SK-N-SH treated with all-trans-retinoic acid at 6 μM for 48 hours (cell line): ENCODE results near the gene CCDC88A.

Experiments used
- ATAC-seq: fragments of 200-7000 bp; cut with Tn5 transposase; 3 replicates; pipeline ENCODE4 v1.9.1; 2020; ENCODE audit warnings: mild to moderate bottlenecking, moderate library complexity
- ARNTL ChIP-seq: fragments of 450-650 bp; formaldehyde crosslinking; IDR thresholded peaks from 2 replicates; pipeline ENCODE4 v1.5.0; 2020; ENCODE audit warnings: low read depth, mild to moderate bottlenecking, moderate library complexity, borderline replicate concordance
- BACH2 ChIP-seq: fragments of 250-450 bp; sonication (Bioruptor Pico); IDR thresholded peaks from 2 replicates; pipeline ENCODE4 v1.9.0; 2021; ENCODE audit warnings: mild to moderate bottlenecking, borderline replicate concordance
- CSDC2 ChIP-seq: fragments of 250-450 bp; sonication (Bioruptor Pico); IDR thresholded peaks from 2 replicates; pipeline ENCODE4 v1.5.0; 2020; ENCODE audit warnings: mild to moderate bottlenecking, moderate library complexity
- ESRRG ChIP-seq: fragments of 250-450 bp; sonication (Bioruptor Pico); IDR thresholded peaks from 2 replicates; pipeline ENCODE4 v1.6.1; 2021; ENCODE audit warnings: mild to moderate bottlenecking
- GLIS3 ChIP-seq: fragments of 250-450 bp; sonication (Bioruptor Pico); IDR thresholded peaks from 2 replicates; pipeline ENCODE4 v1.5.0; 2020; ENCODE audit warnings: mild to moderate bottlenecking, moderate library complexity
- ISL1 ChIP-seq: fragments of 250-450 bp; sonication (Bioruptor Pico); IDR thresholded peaks from 2 replicates; pipeline ENCODE4 v2.1.2; 2022; ENCODE audit warnings: mild to moderate bottlenecking, moderate library complexity
- OSR1 ChIP-seq: fragments of 250-450 bp; sonication (Bioruptor Pico); IDR thresholded peaks from 2 replicates; pipeline ENCODE4 v1.8.0; 2022; ENCODE audit warnings: moderate library complexity, mild to moderate bottlenecking, inconsistent platforms
- PATZ1 ChIP-seq: fragments of 250-450 bp; sonication (Bioruptor Pico); IDR thresholded peaks from 2 replicates; pipeline ENCODE4 v1.8.0; 2020; ENCODE audit warnings: mild to moderate bottlenecking, moderate library complexity, borderline replicate concordance
- POU6F1 ChIP-seq: fragments of 250-450 bp; sonication (Bioruptor Pico); IDR thresholded peaks from 2 replicates; pipeline ENCODE4 v1.8.0; 2021; ENCODE audit warnings: low read depth, mild to moderate bottlenecking, moderate library complexity, borderline replicate concordance
- PPARA ChIP-seq: fragments of 250-450 bp; sonication (Bioruptor Pico); IDR thresholded peaks from 2 replicates; pipeline ENCODE4 v1.5.0; 2020; ENCODE audit warnings: mild to moderate bottlenecking, borderline replicate concordance
- RARB ChIP-seq: fragments of 250-450 bp; sonication (Bioruptor Pico); IDR thresholded peaks from 2 replicates; pipeline ENCODE4 v1.8.0; 2021; ENCODE audit warnings: mild to moderate bottlenecking, moderate library complexity
- SNAI2 ChIP-seq: fragments of 250-450 bp; sonication (Bioruptor Pico); IDR thresholded peaks from 2 replicates; pipeline ENCODE4 v1.5.0; 2020; ENCODE audit warnings: mild to moderate bottlenecking, moderate library complexity
- TCF4 ChIP-seq: fragments of 250-450 bp; sonication (Bioruptor Pico); IDR thresholded peaks from 2 replicates; pipeline ENCODE4 v1.8.0; 2021; ENCODE audit warnings: mild to moderate bottlenecking, moderate library complexity, borderline replicate concordance
- TOX ChIP-seq: fragments of 250-450 bp; sonication (Bioruptor Pico); IDR thresholded peaks from 2 replicates; pipeline ENCODE4 v1.8.0; 2021; ENCODE audit warnings: mild to moderate bottlenecking, moderate library complexity, borderline replicate concordance
- ZC3H10 ChIP-seq: fragments of 250-450 bp; sonication (Bioruptor Pico); IDR thresholded peaks from 2 replicates; pipeline ENCODE4 v1.5.1; 2021; ENCODE audit warnings: mild to moderate bottlenecking, moderate library complexity
- ZFP3 ChIP-seq: fragments of 250-450 bp; sonication (Bioruptor Pico); IDR thresholded peaks from 2 replicates; pipeline ENCODE4 v1.5.0; 2020; ENCODE audit warnings: mild to moderate bottlenecking, moderate library complexity
- ZFP30 ChIP-seq: fragments of 450-650 bp; formaldehyde crosslinking; IDR thresholded peaks from 2 replicates; pipeline ENCODE4 v1.5.0; 2022; ENCODE audit warnings: mild to moderate bottlenecking, moderate library complexity
- ZNF565 ChIP-seq: fragments of 450-650 bp; formaldehyde crosslinking; conservative IDR thresholded peaks from 2 replicates; pipeline ENCODE4 v1.5.0; 2020; ENCODE audit warnings: low read depth, mild to moderate bottlenecking, moderate library complexity
- ZNF70 ChIP-seq: fragments of 450-650 bp; formaldehyde crosslinking; IDR thresholded peaks from 2 replicates; pipeline ENCODE4 v1.5.0; 2020; ENCODE audit warnings: mild to moderate bottlenecking, moderate library complexity
- ZNF8 ChIP-seq: fragments of 450-650 bp; formaldehyde crosslinking; IDR thresholded peaks from 2 replicates; pipeline ENCODE4 v1.5.0; 2020; ENCODE audit warnings: mild to moderate bottlenecking, moderate library complexity
- TF ChIP-seq, protein P1 (sequence below): fragments of 250-450 bp; sonication (Bioruptor Pico); IDR thresholded peaks from 2 replicates; pipeline ENCODE4 v1.5.1; 2020; ENCODE audit warnings: low read depth, mild to moderate bottlenecking, moderate library complexity
- TF ChIP-seq, protein P2 (sequence below): fragments of 250-450 bp; sonication (Bioruptor Pico); IDR thresholded peaks from 2 replicates; pipeline ENCODE4 v1.5.1; 2021; ENCODE audit warnings: mild to moderate bottlenecking, moderate library complexity
- TF ChIP-seq, protein P3 (sequence below): fragments of 250-450 bp; sonication (Bioruptor Pico); IDR thresholded peaks from 2 replicates; pipeline ENCODE4 v1.5.0; 2020; ENCODE audit warnings: mild to moderate bottlenecking, moderate library complexity

The CCDC88A gene

GRCh38 chr2:55419679-55420438 lies at the start of gene CCDC88A:
Gene CCDC88A, minus strand, starts transcription at chr2:55419856. Its CDS starts 777 bp downstream, at chr2:55419079.
- ATAC-seq, result peak; percentile 91
- TF ChIP-seq CSDC2 (peak; percentile 93), ZNF70 (CRISPR knock-in tag) (peak; percentile 71), ZC3H10 (peak; percentile 78; the same call in 1 of the 2 replicates), RARB (no peak), ZNF8 (CRISPR knock-in tag) (no peak), PATZ1 (CRISPR knock-in tag) (peak; percentile 88), ZFP30 (peak; percentile 36; the same call in 1 of the 2 replicates), ARNTL (peak; percentile 82; the same call in 1 of the 2 replicates), TCF4 (CRISPR knock-in tag) (no peak; the same call in 1 of the 2 replicates), ISL1 (CRISPR knock-in tag) (0 out of 2 replicates have a peak, but pooled peaks have one; percentile 38), BACH2 (CRISPR knock-in tag) (no peak), ZFP3 (CRISPR knock-in tag) (peak; percentile 89), GLIS3 (no peak), SNAI2 (CRISPR knock-in tag) (peak; percentile 98), TOX (CRISPR knock-in tag) (no peak), OSR1 (CRISPR knock-in tag) (0 out of 2 replicates have a peak, but pooled peaks have one; percentile 9), ZNF565 (CRISPR knock-in tag) (peak; percentile 56; the same call in 1 of the 2 replicates), PPARA (no peak), ESRRG (CRISPR knock-in tag) (no peak), POU6F1 (CRISPR knock-in tag) (no peak)
- TF ChIP-seq, protein P1, sequence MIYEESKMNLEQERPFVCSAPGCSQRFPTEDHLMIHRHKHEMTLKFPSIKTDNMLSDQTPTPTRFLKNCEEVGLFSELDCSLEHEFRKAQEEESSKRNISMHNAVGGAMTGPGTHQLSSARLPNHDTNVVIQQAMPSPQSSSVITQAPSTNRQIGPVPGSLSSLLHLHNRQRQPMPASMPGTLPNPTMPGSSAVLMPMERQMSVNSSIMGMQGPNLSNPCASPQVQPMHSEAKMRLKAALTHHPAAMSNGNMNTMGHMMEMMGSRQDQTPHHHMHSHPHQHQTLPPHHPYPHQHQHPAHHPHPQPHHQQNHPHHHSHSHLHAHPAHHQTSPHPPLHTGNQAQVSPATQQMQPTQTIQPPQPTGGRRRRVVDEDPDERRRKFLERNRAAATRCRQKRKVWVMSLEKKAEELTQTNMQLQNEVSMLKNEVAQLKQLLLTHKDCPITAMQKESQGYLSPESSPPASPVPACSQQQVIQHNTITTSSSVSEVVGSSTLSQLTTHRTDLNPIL (CRISPR knock-in tag), result no peak
- TF ChIP-seq, protein P2, sequence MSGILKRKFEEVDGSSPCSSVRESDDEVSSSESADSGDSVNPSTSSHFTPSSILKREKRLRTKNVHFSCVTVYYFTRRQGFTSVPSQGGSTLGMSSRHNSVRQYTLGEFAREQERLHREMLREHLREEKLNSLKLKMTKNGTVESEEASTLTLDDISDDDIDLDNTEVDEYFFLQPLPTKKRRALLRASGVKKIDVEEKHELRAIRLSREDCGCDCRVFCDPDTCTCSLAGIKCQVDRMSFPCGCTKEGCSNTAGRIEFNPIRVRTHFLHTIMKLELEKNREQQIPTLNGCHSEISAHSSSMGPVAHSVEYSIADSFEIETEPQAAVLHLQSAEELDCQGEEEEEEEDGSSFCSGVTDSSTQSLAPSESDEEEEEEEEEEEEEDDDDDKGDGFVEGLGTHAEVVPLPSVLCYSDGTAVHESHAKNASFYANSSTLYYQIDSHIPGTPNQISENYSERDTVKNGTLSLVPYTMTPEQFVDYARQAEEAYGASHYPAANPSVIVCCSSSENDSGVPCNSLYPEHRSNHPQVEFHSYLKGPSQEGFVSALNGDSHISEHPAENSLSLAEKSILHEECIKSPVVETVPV (CRISPR knock-in tag), result no peak
- TF ChIP-seq, protein P3, sequence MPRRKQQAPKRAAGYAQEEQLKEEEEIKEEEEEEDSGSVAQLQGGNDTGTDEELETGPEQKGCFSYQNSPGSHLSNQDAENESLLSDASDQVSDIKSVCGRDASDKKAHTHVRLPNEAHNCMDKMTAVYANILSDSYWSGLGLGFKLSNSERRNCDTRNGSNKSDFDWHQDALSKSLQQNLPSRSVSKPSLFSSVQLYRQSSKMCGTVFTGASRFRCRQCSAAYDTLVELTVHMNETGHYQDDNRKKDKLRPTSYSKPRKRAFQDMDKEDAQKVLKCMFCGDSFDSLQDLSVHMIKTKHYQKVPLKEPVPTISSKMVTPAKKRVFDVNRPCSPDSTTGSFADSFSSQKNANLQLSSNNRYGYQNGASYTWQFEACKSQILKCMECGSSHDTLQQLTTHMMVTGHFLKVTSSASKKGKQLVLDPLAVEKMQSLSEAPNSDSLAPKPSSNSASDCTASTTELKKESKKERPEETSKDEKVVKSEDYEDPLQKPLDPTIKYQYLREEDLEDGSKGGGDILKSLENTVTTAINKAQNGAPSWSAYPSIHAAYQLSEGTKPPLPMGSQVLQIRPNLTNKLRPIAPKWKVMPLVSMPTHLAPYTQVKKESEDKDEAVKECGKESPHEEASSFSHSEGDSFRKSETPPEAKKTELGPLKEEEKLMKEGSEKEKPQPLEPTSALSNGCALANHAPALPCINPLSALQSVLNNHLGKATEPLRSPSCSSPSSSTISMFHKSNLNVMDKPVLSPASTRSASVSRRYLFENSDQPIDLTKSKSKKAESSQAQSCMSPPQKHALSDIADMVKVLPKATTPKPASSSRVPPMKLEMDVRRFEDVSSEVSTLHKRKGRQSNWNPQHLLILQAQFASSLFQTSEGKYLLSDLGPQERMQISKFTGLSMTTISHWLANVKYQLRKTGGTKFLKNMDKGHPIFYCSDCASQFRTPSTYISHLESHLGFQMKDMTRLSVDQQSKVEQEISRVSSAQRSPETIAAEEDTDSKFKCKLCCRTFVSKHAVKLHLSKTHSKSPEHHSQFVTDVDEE (CRISPR knock-in tag), result peak; percentile 98
- TF ChIP-seq, all 23 proteins: peak for 12

GRCh38 chr2:55461679-55462078 lies 42.0 kb upstream of the CCDC88A start:
- no peak for TF ChIP-seq OSR1 (CRISPR knock-in tag)
- no peak for TF ChIP-seq TCF4 (CRISPR knock-in tag)
- TF ChIP-seq ISL1 (CRISPR knock-in tag), result no peak
- TF ChIP-seq ESRRG (CRISPR knock-in tag), result no peak
- ATAC-seq, result no peak
